ENCODE data around the gene BEND6.

Gene BEND6

GRCh38 chr6:57024775-57025174 is 69.9 kb downstream of the BEND6 start:
- no peak for TF ChIP-seq HDGF (IDR thresholded peaks at IDR 0.05; ENCODE audit: borderline replicate concordance)
- TF ChIP-seq FOXM1 (IDR thresholded peaks at IDR 0.05; ENCODE audit: borderline replicate concordance): no peak
- no peak for TF ChIP-seq CTBP1 (IDR thresholded peaks at IDR 0.05; ENCODE audit: borderline replicate concordance)
- ChIA-PET CTCF (no interaction called here), POLR2A (no interaction called here)
- DNase-seq (ENCODE audit: extremely low spot score): no peak

- no peak for DNase-seq (ENCODE audit: extremely low spot score)
- ChIA-PET CTCF (no interaction called here), POLR2A (no interaction called here)
- TF ChIP-seq HDGF (IDR thresholded peaks at IDR 0.05; ENCODE audit: borderline replicate concordance) (no peak), NFRKB (IDR thresholded peaks at IDR 0.05) (no peak), ELF4 (IDR thresholded peaks at IDR 0.05) (no peak), FOXK2 (IDR thresholded peaks at IDR 0.05) (no peak), FOXM1 (IDR thresholded peaks at IDR 0.05; ENCODE audit: borderline replicate concordance) (no peak), ARNT (IDR thresholded peaks at IDR 0.05) (no peak), L3MBTL2 (conservative IDR thresholded peaks at IDR 0.05) (no peak), SP1 (IDR thresholded peaks at IDR 0.05) (no peak), TARDBP (IDR thresholded peaks at IDR 0.05) (no peak), LEF1 (IDR thresholded peaks at IDR 0.05; ENCODE audit: borderline replicate concordance) (no peak), CTBP1 (IDR thresholded peaks at IDR 0.05; ENCODE audit: borderline replicate concordance) (no peak), SUZ12 (IDR thresholded peaks at IDR 0.05) (no peak), BHLHE40 (IDR thresholded peaks at IDR 0.05; ENCODE audit: borderline replicate concordance) (no peak), FOXA1 (IDR thresholded peaks at IDR 0.05) (no peak), ZNF384 (IDR thresholded peaks at IDR 0.05) (no peak), PKNOX1 (IDR thresholded peaks at IDR 0.05) (no peak)
Measured at GRCh38 chr6:57026001-57026400, 71.1 kb downstream of the BEND6 start.

GRCh38 chr6:57027301-57027700 is 72.4 kb downstream of the BEND6 start:
- ChIA-PET CTCF (no interaction called here), POLR2A (no interaction called here)
- TF ChIP-seq NFRKB (IDR thresholded peaks at IDR 0.05) (no peak), FOXA1 (IDR thresholded peaks at IDR 0.05) (no peak), ZNF384 (IDR thresholded peaks at IDR 0.05) (no peak), TARDBP (IDR thresholded peaks at IDR 0.05) (no peak), L3MBTL2 (conservative IDR thresholded peaks at IDR 0.05) (no peak), FOXM1 (IDR thresholded peaks at IDR 0.05; ENCODE audit: borderline replicate concordance) (no peak), FOXK2 (IDR thresholded peaks at IDR 0.05) (no peak), CTBP1 (IDR thresholded peaks at IDR 0.05; ENCODE audit: borderline replicate concordance) (no peak), HDGF (IDR thresholded peaks at IDR 0.05; ENCODE audit: borderline replicate concordance) (no peak), ELF4 (IDR thresholded peaks at IDR 0.05) (no peak)
- no peak for DNase-seq (ENCODE audit: extremely low spot score)

GRCh38 chr6:57029213-57029612 is 74.3 kb downstream of the BEND6 start:
- CTCF ChIA-PET: interaction anchor here (0.6 to 0.9 kb wide), 2 partner anchors 9 to 125 kb away, joined by 6 read pairs; no protein-coding TSS in a partner anchor
- no peak for DNase-seq (ENCODE audit: extremely low spot score)
- TF ChIP-seq ELF4 (IDR thresholded peaks at IDR 0.05) (no peak), SP1 (IDR thresholded peaks at IDR 0.05) (no peak), BHLHE40 (IDR thresholded peaks at IDR 0.05; ENCODE audit: borderline replicate concordance) (no peak)
- POLR2A ChIA-PET: no interaction called here

- DNase-seq (ENCODE audit: extremely low spot score): no peak
- ChIA-PET CTCF (no interaction called here), POLR2A (no interaction called here)
- TF ChIP-seq FOXA1 (IDR thresholded peaks at IDR 0.05) (no peak), FOXK2 (IDR thresholded peaks at IDR 0.05) (no peak), BHLHE40 (IDR thresholded peaks at IDR 0.05; ENCODE audit: borderline replicate concordance) (no peak), HDGF (IDR thresholded peaks at IDR 0.05; ENCODE audit: borderline replicate concordance) (no peak), SP1 (IDR thresholded peaks at IDR 0.05) (no peak), NFRKB (IDR thresholded peaks at IDR 0.05) (no peak), ZNF384 (IDR thresholded peaks at IDR 0.05) (no peak), TARDBP (IDR thresholded peaks at IDR 0.05) (no peak), LEF1 (IDR thresholded peaks at IDR 0.05; ENCODE audit: borderline replicate concordance) (no peak), ARNT (IDR thresholded peaks at IDR 0.05) (no peak), L3MBTL2 (conservative IDR thresholded peaks at IDR 0.05) (no peak), FOXM1 (IDR thresholded peaks at IDR 0.05; ENCODE audit: borderline replicate concordance) (no peak), ELF4 (IDR thresholded peaks at IDR 0.05) (no peak), CTBP1 (IDR thresholded peaks at IDR 0.05; ENCODE audit: borderline replicate concordance) (no peak), PKNOX1 (IDR thresholded peaks at IDR 0.05) (no peak), SUZ12 (IDR thresholded peaks at IDR 0.05) (no peak)
Measured at GRCh38 chr6:57033228-57033627, 78.3 kb downstream of the BEND6 start.

- DNase-seq (ENCODE audit: extremely low spot score): no peak
- CTCF ChIA-PET: no interaction called here
- TF ChIP-seq FOXA1 (IDR thresholded peaks at IDR 0.05): no peak
- TF ChIP-seq SP1 (IDR thresholded peaks at IDR 0.05): no peak
- TF ChIP-seq L3MBTL2 (conservative IDR thresholded peaks at IDR 0.05): no peak
- no peak for TF ChIP-seq FOXK2 (IDR thresholded peaks at IDR 0.05)
- no peak for TF ChIP-seq HDGF (IDR thresholded peaks at IDR 0.05; ENCODE audit: borderline replicate concordance)
- TF ChIP-seq TARDBP (IDR thresholded peaks at IDR 0.05): no peak
- no peak for TF ChIP-seq CTBP1 (IDR thresholded peaks at IDR 0.05; ENCODE audit: borderline replicate concordance)
- TF ChIP-seq PKNOX1 (IDR thresholded peaks at IDR 0.05): no peak
- no peak for TF ChIP-seq ZNF384 (IDR thresholded peaks at IDR 0.05)
- no peak for TF ChIP-seq FOXM1 (IDR thresholded peaks at IDR 0.05; ENCODE audit: borderline replicate concordance)
- no peak for TF ChIP-seq SUZ12 (IDR thresholded peaks at IDR 0.05)
- no peak for TF ChIP-seq ARNT (IDR thresholded peaks at IDR 0.05)
- POLR2A ChIA-PET: no interaction called here
Measured at GRCh38 chr6:57035549-57035948, 80.6 kb downstream of the BEND6 start.

- POLR2A ChIA-PET: no interaction called here
- CTCF ChIA-PET: no interaction called here
- DNase-seq (ENCODE audit: extremely low spot score): no peak
- TF ChIP-seq NFRKB (IDR thresholded peaks at IDR 0.05) (no peak), FOXK2 (IDR thresholded peaks at IDR 0.05) (no peak), SP1 (IDR thresholded peaks at IDR 0.05) (no peak), BHLHE40 (IDR thresholded peaks at IDR 0.05; ENCODE audit: borderline replicate concordance) (no peak), TARDBP (IDR thresholded peaks at IDR 0.05) (no peak), ARNT (IDR thresholded peaks at IDR 0.05) (no peak), PKNOX1 (IDR thresholded peaks at IDR 0.05) (no peak), CTBP1 (IDR thresholded peaks at IDR 0.05; ENCODE audit: borderline replicate concordance) (no peak), ZNF384 (IDR thresholded peaks at IDR 0.05) (no peak), FOXM1 (IDR thresholded peaks at IDR 0.05; ENCODE audit: borderline replicate concordance) (no peak), FOXA1 (IDR thresholded peaks at IDR 0.05) (no peak), L3MBTL2 (conservative IDR thresholded peaks at IDR 0.05) (no peak), ELF4 (IDR thresholded peaks at IDR 0.05) (no peak), HDGF (IDR thresholded peaks at IDR 0.05; ENCODE audit: borderline replicate concordance) (no peak), LEF1 (IDR thresholded peaks at IDR 0.05; ENCODE audit: borderline replicate concordance) (no peak), SUZ12 (IDR thresholded peaks at IDR 0.05) (no peak)
Measured at GRCh38 chr6:57038906-57039305, 84.0 kb downstream of the BEND6 start.
